Measurements from ENCODE around the gene PLA2G2A.
A peak's percentile ranks its signal among the peaks of the same experiment; 100 is the strongest.

The PLA2G2A gene, protein sequence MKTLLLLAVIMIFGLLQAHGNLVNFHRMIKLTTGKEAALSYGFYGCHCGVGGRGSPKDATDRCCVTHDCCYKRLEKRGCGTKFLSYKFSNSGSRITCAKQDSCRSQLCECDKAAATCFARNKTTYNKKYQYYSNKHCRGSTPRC

DNA sequence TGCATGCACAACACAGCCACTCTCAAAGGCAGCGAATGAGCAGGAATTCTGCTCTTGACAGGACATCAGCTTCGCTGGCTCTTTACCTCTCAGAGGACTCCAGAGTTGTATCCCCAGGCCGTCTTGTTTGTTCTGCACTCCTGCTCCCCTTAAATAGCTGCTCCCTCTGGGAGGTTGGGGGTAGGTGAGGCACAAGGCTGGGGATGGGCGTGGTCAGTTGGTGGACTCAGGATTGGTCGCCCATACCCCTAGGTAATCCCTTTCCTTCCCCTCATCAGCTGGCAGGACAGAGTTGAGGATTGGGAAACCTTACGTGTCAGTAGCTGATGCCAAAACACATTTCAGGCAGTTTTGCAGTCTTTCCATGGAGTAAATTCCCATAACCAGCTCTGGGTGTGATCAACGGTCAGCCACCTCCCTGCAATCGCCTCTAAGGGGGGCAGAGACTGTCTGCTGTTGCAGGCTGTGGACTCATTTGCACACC is at the start of gene PLA2G2A:
TSS of gene PLA2G2A (minus strand) at position 125 of the 484 bp plus-strand sequence. CDS start 845 bp downstream, outside the sequence.
- H3K36me3 ChIP-seq, result no peaks in the 10 kb centered on the region
- DNase-seq, result no peak
- no peaks in the 10 kb centered on the region for H3K27me3 ChIP-seq (ENCODE audit: insufficient read depth, low read depth, severe bottlenecking)
- H3K4me3 ChIP-seq (ENCODE audit: low read depth, low read length), result no peak within 1 kb of the TSS
- no peaks in the 10 kb centered on the region for H3K9me3 ChIP-seq (ENCODE audit: severe bottlenecking)
- TF ChIP-seq, protein P1, sequence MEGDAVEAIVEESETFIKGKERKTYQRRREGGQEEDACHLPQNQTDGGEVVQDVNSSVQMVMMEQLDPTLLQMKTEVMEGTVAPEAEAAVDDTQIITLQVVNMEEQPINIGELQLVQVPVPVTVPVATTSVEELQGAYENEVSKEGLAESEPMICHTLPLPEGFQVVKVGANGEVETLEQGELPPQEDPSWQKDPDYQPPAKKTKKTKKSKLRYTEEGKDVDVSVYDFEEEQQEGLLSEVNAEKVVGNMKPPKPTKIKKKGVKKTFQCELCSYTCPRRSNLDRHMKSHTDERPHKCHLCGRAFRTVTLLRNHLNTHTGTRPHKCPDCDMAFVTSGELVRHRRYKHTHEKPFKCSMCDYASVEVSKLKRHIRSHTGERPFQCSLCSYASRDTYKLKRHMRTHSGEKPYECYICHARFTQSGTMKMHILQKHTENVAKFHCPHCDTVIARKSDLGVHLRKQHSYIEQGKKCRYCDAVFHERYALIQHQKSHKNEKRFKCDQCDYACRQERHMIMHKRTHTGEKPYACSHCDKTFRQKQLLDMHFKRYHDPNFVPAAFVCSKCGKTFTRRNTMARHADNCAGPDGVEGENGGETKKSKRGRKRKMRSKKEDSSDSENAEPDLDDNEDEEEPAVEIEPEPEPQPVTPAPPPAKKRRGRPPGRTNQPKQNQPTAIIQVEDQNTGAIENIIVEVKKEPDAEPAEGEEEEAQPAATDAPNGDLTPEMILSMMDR (IDR thresholded peaks at IDR 0.05; ENCODE audit: low read depth, low read length), result no peak
- H3K27ac ChIP-seq, result no peak within 1 kb of the TSS

DNA sequence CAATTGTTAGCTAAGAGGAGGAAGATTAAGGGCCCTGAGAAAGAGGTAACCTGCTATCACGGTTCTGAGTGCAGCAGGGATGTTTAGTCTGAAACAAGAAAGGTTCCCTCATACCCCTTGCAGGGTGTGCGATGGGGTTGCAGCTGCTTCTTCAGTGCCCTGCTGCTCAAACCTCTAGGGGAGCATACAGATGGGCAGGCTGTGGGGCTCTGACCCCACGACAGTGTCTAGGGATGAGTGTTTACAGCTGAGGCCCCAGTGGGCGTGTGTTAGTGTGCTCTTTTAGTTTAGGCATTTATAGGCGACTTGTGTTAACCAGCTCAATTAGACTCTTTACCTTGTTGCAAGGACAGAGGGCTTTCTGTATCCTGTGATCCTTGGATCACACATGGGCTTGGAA is 49.3 kb upstream of the PLA2G2A start:
- Histone ChIP-seq H3K36me3 (no peaks in the 10 kb centered on the region), H3K4me3 (ENCODE audit: low read depth, low read length) (no peak overlapping the region), H3K27me3 (ENCODE audit: insufficient read depth, low read depth, severe bottlenecking) (no peaks in the 10 kb centered on the region), H3K27ac (peak overlapping the region; percentile 61), H3K9me3 (ENCODE audit: severe bottlenecking) (peaks cover 3% of the 10 kb centered on the region)
- DNase-seq, result no peak
- TF ChIP-seq, protein P1 (IDR thresholded peaks at IDR 0.05; ENCODE audit: low read depth, low read length), result no peak

DNA sequence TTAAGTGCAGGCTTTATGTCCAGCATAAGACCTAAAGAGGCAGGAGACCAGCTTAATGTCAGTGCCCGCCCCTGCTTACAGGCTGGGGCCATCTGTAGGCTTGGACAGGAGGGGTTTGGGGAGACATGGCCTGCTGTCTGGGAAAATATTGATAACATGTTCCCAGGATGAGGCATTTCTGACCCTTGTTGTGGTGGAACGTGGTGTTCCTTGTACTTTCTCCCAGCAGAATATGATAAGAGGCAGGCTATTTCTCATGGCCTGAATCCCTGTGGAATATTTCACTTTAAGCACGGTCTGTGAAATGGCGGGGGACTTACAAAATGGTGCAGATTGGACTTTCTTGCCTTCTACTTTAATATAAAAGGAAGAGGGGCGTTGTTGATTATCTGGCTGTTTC is 48.7 kb upstream of the PLA2G2A start:
- H3K9me3 ChIP-seq (ENCODE audit: severe bottlenecking), result peaks cover 3% of the 10 kb centered on the region
- H3K36me3 ChIP-seq, result no peaks in the 10 kb centered on the region
- peak; percentile 69 for DNase-seq
- no peak overlapping the region for H3K4me3 ChIP-seq (ENCODE audit: low read depth, low read length)
- TF ChIP-seq, protein P1 (IDR thresholded peaks at IDR 0.05; ENCODE audit: low read depth, low read length), result no peak
- H3K27ac ChIP-seq, result peak overlapping the region; percentile 61
- no peaks in the 10 kb centered on the region for H3K27me3 ChIP-seq (ENCODE audit: insufficient read depth, low read depth, severe bottlenecking)

DNA sequence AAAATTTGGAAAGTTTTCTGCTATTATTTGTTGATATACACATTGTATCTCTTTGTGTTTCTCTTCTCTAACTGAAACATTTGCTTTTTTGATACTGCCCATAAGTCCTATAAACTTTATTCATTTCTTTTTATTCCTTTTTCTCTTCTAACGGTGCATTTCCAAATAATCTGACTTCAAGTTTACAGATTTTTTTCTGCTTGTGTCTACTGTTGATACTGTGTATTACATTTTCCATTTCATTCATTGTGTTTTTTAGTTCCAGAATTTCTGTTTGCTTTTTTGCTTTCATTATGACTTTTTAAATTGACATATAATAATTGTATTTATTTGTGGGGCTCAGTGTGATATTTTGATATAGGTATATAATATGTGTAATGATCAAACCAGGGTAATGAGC is 38.3 kb upstream of the PLA2G2A start:
- Histone ChIP-seq H3K4me3 (ENCODE audit: low read depth, low read length) (no peak overlapping the region), H3K27ac (no peak overlapping the region), H3K9me3 (ENCODE audit: severe bottlenecking) (peaks cover 9% of the 10 kb centered on the region), H3K36me3 (no peaks in the 10 kb centered on the region), H3K27me3 (ENCODE audit: insufficient read depth, low read depth, severe bottlenecking) (no peaks in the 10 kb centered on the region)
- TF ChIP-seq, protein P1 (IDR thresholded peaks at IDR 0.05; ENCODE audit: low read depth, low read length), result no peak
- DNase-seq, result no peak

DNA sequence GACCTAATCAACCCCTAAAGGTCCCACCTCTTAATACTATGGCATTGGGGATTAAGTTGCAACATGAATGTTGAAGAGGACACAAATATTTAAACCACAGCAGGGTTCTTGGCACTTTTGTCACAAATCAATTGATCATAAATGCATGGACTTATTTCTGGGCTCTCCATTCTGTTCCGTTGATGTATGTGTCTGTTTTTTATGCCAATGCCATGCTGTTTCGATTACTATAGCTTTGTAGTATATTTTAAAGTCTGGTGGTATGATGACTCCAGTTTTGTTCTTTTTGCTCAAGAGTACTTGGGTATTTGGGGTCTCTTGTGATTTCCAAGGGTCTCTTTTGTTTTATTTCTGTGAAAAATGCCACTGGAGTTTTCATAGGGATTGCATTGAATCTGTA is 34.7 kb upstream of the PLA2G2A start:
- Histone ChIP-seq H3K4me3 (ENCODE audit: low read depth, low read length) (no peak overlapping the region), H3K27ac (no peak overlapping the region), H3K27me3 (ENCODE audit: insufficient read depth, low read depth, severe bottlenecking) (no peaks in the 10 kb centered on the region), H3K9me3 (ENCODE audit: severe bottlenecking) (peaks cover 9% of the 10 kb centered on the region), H3K36me3 (no peaks in the 10 kb centered on the region)
- DNase-seq, result no peak
- TF ChIP-seq, protein P1 (IDR thresholded peaks at IDR 0.05; ENCODE audit: low read depth, low read length), result no peak

DNA sequence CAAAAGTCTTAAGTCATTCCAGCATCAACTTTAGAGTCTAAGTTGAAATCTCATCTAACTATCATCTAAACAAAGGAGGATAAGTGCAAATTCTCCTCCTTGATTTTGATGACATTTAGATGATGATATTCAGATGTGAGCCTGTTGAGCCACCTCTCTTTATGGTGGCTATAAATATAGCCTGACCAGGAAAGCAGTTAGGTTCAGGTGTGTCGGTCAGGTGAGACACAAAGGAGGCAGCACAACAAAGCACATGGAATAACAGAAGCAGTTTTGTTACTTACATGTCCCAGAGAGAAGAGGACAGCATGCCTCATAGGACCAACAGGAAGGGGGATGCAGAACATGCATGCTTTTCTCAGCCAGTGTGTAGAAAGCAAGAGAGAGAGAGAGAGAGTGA is 30.6 kb upstream of the PLA2G2A start:
- Histone ChIP-seq H3K27me3 (ENCODE audit: insufficient read depth, low read depth, severe bottlenecking) (no peaks in the 10 kb centered on the region), H3K36me3 (no peaks in the 10 kb centered on the region), H3K9me3 (ENCODE audit: severe bottlenecking) (no peaks in the 10 kb centered on the region), H3K27ac (no peak overlapping the region), H3K4me3 (ENCODE audit: low read depth, low read length) (no peak overlapping the region)
- no peak for DNase-seq
- TF ChIP-seq, protein P1 (IDR thresholded peaks at IDR 0.05; ENCODE audit: low read depth, low read length), result no peak

Measured in WERI-Rb-1 (cell line).